Measurements from ENCODE around the gene PSMA8.

The PSMA8 gene

GRCh38 chr18:26133652-26134051 lies at the start of gene PSMA8:
Gene PSMA8 (plus strand): TSS chr18:26133869. CDS start chr18:26133966, 97 bp downstream.
- Histone ChIP-seq H3K4me3 (no peak within 1 kb of the TSS), H3K27me3 (ENCODE audit: low read depth) (no peaks in the 10 kb centered on the region), H3K9me3 (no peaks in the 10 kb centered on the region), H3K36me3 (replicated peaks) (no peaks in the 10 kb centered on the region), H3K4me1 (no peaks in the 10 kb centered on the region)
- in situ Hi-C loops (cut with MboI; ENCODE audit: low sequenced_read_pairs): no loop called here
- DNase-seq (ENCODE audit: low spot score in 2 of 2): no peak

- in situ Hi-C loops (cut with MboI; ENCODE audit: low sequenced_read_pairs): no loop called here
- Histone ChIP-seq H3K9me3 (no peaks in the 10 kb centered on the region), H3K4me1 (peaks cover 11% of the 10 kb centered on the region), H3K36me3 (replicated peaks) (peaks cover 31% of the 10 kb centered on the region), H3K4me3 (no peak overlapping the region), H3K27me3 (ENCODE audit: low read depth) (no peaks in the 10 kb centered on the region)
- DNase-seq (ENCODE audit: low spot score in 2 of 2): no peak
Observed at GRCh38 chr18:26085056-26085455, 48.6 kb upstream of the PSMA8 start.

- DNase-seq (ENCODE audit: low spot score in 2 of 2): no peak
- H3K4me3 ChIP-seq: no peak overlapping the region
- H3K27me3 ChIP-seq (ENCODE audit: low read depth): no peaks in the 10 kb centered on the region
- peaks cover 16% of the 10 kb centered on the region for H3K4me1 ChIP-seq
- peaks cover 26% of the 10 kb centered on the region for H3K36me3 ChIP-seq (replicated peaks)
- in situ Hi-C loops (cut with MboI; ENCODE audit: low sequenced_read_pairs): no loop called here
- H3K9me3 ChIP-seq: no peaks in the 10 kb centered on the region
Observed at GRCh38 chr18:26086959-26087358, 46.7 kb upstream of the PSMA8 start.

GRCh38 chr18:26088487-26088886 lies 45.2 kb upstream of the PSMA8 start:
- in situ Hi-C loops (cut with MboI; ENCODE audit: low sequenced_read_pairs): no loop called here
- Histone ChIP-seq H3K9me3 (no peaks in the 10 kb centered on the region), H3K4me3 (peak overlapping the region; percentile 99), H3K4me1 (peaks cover 20% of the 10 kb centered on the region), H3K36me3 (replicated peaks) (peaks cover 26% of the 10 kb centered on the region), H3K27me3 (ENCODE audit: low read depth) (no peaks in the 10 kb centered on the region)
- DNase-seq (ENCODE audit: low spot score in 2 of 2): peak in 1 of 2 experiments; percentile 25

GRCh38 chr18:26089293-26090129 lies 44.2 kb upstream of the PSMA8 start:
- Histone ChIP-seq H3K9me3 (no peaks in the 10 kb centered on the region), H3K36me3 (replicated peaks) (peaks cover 20% of the 10 kb centered on the region), H3K27me3 (ENCODE audit: low read depth) (no peaks in the 10 kb centered on the region), H3K4me1 (peaks cover 20% of the 10 kb centered on the region), H3K4me3 (peak overlapping the region; percentile 99)
- in situ Hi-C loops (cut with MboI; ENCODE audit: low sequenced_read_pairs): no loop called here
- DNase-seq (ENCODE audit: low spot score in 2 of 2): peak; percentile 32 to 36

- peak; percentile 88 to 94 for DNase-seq (ENCODE audit: low spot score in 2 of 2)
- Histone ChIP-seq H3K27me3 (ENCODE audit: low read depth) (no peaks in the 10 kb centered on the region), H3K9me3 (no peaks in the 10 kb centered on the region), H3K36me3 (replicated peaks) (peaks cover 11% of the 10 kb centered on the region), H3K4me3 (peak within 1 kb of the TSS; percentile 99), H3K4me1 (peaks cover 20% of the 10 kb centered on the region)
- in situ Hi-C loops (cut with MboI; ENCODE audit: low sequenced_read_pairs): no loop called here
Observed at GRCh38 chr18:26090130-26091046, 43.3 kb upstream of the PSMA8 start, which contains the start of gene SS18. Gene SS18 (minus strand): TSS chr18:26090613. CDS start chr18:26090569, 44 bp downstream.

- DNase-seq (ENCODE audit: low spot score in 2 of 2): peak in 1 of 2 experiments; percentile 8
- Histone ChIP-seq H3K4me3 (peak overlapping the region; percentile 99), H3K27me3 (ENCODE audit: low read depth) (no peaks in the 10 kb centered on the region), H3K9me3 (no peaks in the 10 kb centered on the region), H3K4me1 (peaks cover 20% of the 10 kb centered on the region), H3K36me3 (replicated peaks) (peaks cover 6% of the 10 kb centered on the region)
- in situ Hi-C loops (cut with MboI; ENCODE audit: low sequenced_read_pairs): no loop called here
Observed at GRCh38 chr18:26091047-26091630, 42.5 kb upstream of the PSMA8 start.

- Histone ChIP-seq H3K27me3 (ENCODE audit: low read depth) (no peaks in the 10 kb centered on the region), H3K9me3 (no peaks in the 10 kb centered on the region), H3K4me1 (peaks cover 4% of the 10 kb centered on the region; the same call in 1 of the 2 replicates), H3K36me3 (replicated peaks) (no peaks in the 10 kb centered on the region), H3K4me3 (no peak overlapping the region)
- no peak for DNase-seq (ENCODE audit: low spot score in 2 of 2)
- in situ Hi-C loops (cut with MboI; ENCODE audit: low sequenced_read_pairs): no loop called here
Observed at GRCh38 chr18:26096852-26097251, 36.8 kb upstream of the PSMA8 start.

- Histone ChIP-seq H3K4me3 (no peak overlapping the region), H3K27me3 (ENCODE audit: low read depth) (no peaks in the 10 kb centered on the region), H3K36me3 (replicated peaks) (no peaks in the 10 kb centered on the region), H3K4me1 (no peaks in the 10 kb centered on the region), H3K9me3 (no peaks in the 10 kb centered on the region)
- DNase-seq (ENCODE audit: low spot score in 2 of 2): no peak
- in situ Hi-C loops (cut with MboI; ENCODE audit: low sequenced_read_pairs): no loop called here
Observed at GRCh38 chr18:26097563-26097962, 36.1 kb upstream of the PSMA8 start.

- DNase-seq (ENCODE audit: low spot score in 2 of 2): peak in 1 of 2 experiments; percentile 53
- Histone ChIP-seq H3K9me3 (no peaks in the 10 kb centered on the region), H3K27me3 (ENCODE audit: low read depth) (no peaks in the 10 kb centered on the region), H3K4me3 (no peak overlapping the region), H3K36me3 (replicated peaks) (no peaks in the 10 kb centered on the region), H3K4me1 (no peaks in the 10 kb centered on the region)
- in situ Hi-C loops (cut with MboI; ENCODE audit: low sequenced_read_pairs): no loop called here
Observed at GRCh38 chr18:26103579-26103978, 30.1 kb upstream of the PSMA8 start.

GRCh38 chr18:26104035-26104434 lies 29.6 kb upstream of the PSMA8 start:
- Histone ChIP-seq H3K27me3 (ENCODE audit: low read depth) (no peaks in the 10 kb centered on the region), H3K36me3 (replicated peaks) (no peaks in the 10 kb centered on the region), H3K9me3 (no peaks in the 10 kb centered on the region), H3K4me3 (no peak overlapping the region), H3K4me1 (no peaks in the 10 kb centered on the region)
- DNase-seq (ENCODE audit: low spot score in 2 of 2): no peak
- in situ Hi-C loops (cut with MboI; ENCODE audit: low sequenced_read_pairs): no loop called here

- in situ Hi-C loops (cut with MboI; ENCODE audit: low sequenced_read_pairs): no loop called here
- Histone ChIP-seq H3K9me3 (no peaks in the 10 kb centered on the region), H3K27me3 (ENCODE audit: low read depth) (no peaks in the 10 kb centered on the region), H3K4me1 (no peaks in the 10 kb centered on the region), H3K4me3 (no peak overlapping the region), H3K36me3 (replicated peaks) (no peaks in the 10 kb centered on the region)
- no peak for DNase-seq (ENCODE audit: low spot score in 2 of 2)
Observed at GRCh38 chr18:26119246-26119645, 14.4 kb upstream of the PSMA8 start.

- no peak overlapping the region for H3K4me3 ChIP-seq
Observed at GRCh38 chr18:26121476-26121875, 12.2 kb upstream of the PSMA8 start.

More at GRCh38 chr18:26121476-26121875, 12.2 kb upstream of the PSMA8 start:
- Histone ChIP-seq H3K9me3 (no peaks in the 10 kb centered on the region), H3K27me3 (ENCODE audit: low read depth) (no peaks in the 10 kb centered on the region), H3K36me3 (replicated peaks) (no peaks in the 10 kb centered on the region), H3K4me1 (no peaks in the 10 kb centered on the region)
- DNase-seq (ENCODE audit: low spot score in 2 of 2): no peak
- in situ Hi-C loops (cut with MboI; ENCODE audit: low sequenced_read_pairs): no loop called here

Measured in HAP-1 (cell line).